ENCODE data around the gene OR2V1.
"Not testable (repeated sequence)": the region's sequence is repeated elsewhere in the genome, so short reads cannot be mapped to it uniquely, and the experiment has no call there.

Gene OR2V1

GRCh38 chr5:181163487-181164075 lies 32.6 kb upstream of the OR2V1 start:
- TF ChIP-seq CTCF (IDR thresholded peaks at IDR 0.05; ENCODE audit: low read depth, low read length, poor library complexity, severe bottlenecking) (no peak), EZH2phosphoT487 (IDR thresholded peaks at IDR 0.05; ENCODE audit: borderline replicate concordance, low read length) (no peak)
- peak overlapping the region; percentile 14; the same call in 1 of the 2 replicates for H3K4me2 ChIP-seq (ENCODE audit: low read length)
- H3K4me3 ChIP-seq (ENCODE audit: low read length): no peak overlapping the region
- H3K9me2 ChIP-seq (replicated peaks; ENCODE audit: control insufficient read depth, low read length): no peaks in the 10 kb centered on the region
- no peaks in the 10 kb centered on the region for H3K79me2 ChIP-seq (ENCODE audit: control insufficient read depth, low read length)
- H3K27me3 ChIP-seq (ENCODE audit: control insufficient read depth, low read length): no peaks in the 10 kb centered on the region
- no peak overlapping the region for H3K27ac ChIP-seq (ENCODE audit: low read depth, low read length)
- no peaks in the 10 kb centered on the region; the same call in 1 of the 2 replicates for H3K9me3 ChIP-seq (ENCODE audit: control insufficient read depth, insufficient read depth, low read length)
- H4K20me1 ChIP-seq (ENCODE audit: control insufficient read depth, insufficient read depth, low read depth, low read length): no peaks in the 10 kb centered on the region
- H3K4me1 ChIP-seq (ENCODE audit: control insufficient read depth, low read length): peaks cover 68% of the 10 kb centered on the region
- peaks cover 28% of the 10 kb centered on the region for H3F3A ChIP-seq (ENCODE audit: control insufficient read depth, insufficient read depth)
- no peaks in the 10 kb centered on the region for H3K36me3 ChIP-seq (ENCODE audit: control insufficient read depth, low read length)

GRCh38 chr5:181161534-181162175 lies 30.7 kb upstream of the OR2V1 start:
- Histone ChIP-seq H3F3A (ENCODE audit: control insufficient read depth, insufficient read depth) (peaks cover 21% of the 10 kb centered on the region), H3K27me3 (ENCODE audit: control insufficient read depth, low read length) (no peaks in the 10 kb centered on the region), H3K79me2 (ENCODE audit: control insufficient read depth, low read length) (no peaks in the 10 kb centered on the region), H3K9me2 (replicated peaks; ENCODE audit: control insufficient read depth, low read length) (no peaks in the 10 kb centered on the region), H3K4me1 (ENCODE audit: control insufficient read depth, low read length) (peaks cover 49% of the 10 kb centered on the region), H4K20me1 (ENCODE audit: control insufficient read depth, insufficient read depth, low read depth, low read length) (no peaks in the 10 kb centered on the region), H3K4me3 (ENCODE audit: low read length) (peak overlapping the region; percentile 61), H3K9me3 (ENCODE audit: control insufficient read depth, insufficient read depth, low read length) (no peaks in the 10 kb centered on the region; the same call in 1 of the 2 replicates), H3K4me2 (ENCODE audit: low read length) (peak overlapping the region; percentile 63), H3K27ac (ENCODE audit: low read depth, low read length) (peak overlapping the region; percentile 48), H3K36me3 (ENCODE audit: control insufficient read depth, low read length) (no peaks in the 10 kb centered on the region)
- no peak for TF ChIP-seq EZH2phosphoT487 (IDR thresholded peaks at IDR 0.05; ENCODE audit: borderline replicate concordance, low read length)
- TF ChIP-seq CTCF (IDR thresholded peaks at IDR 0.05; ENCODE audit: low read depth, low read length, poor library complexity, severe bottlenecking): no peak

- Histone ChIP-seq H3K4me2 (ENCODE audit: low read length) (peak overlapping the region; percentile 63), H3K4me3 (ENCODE audit: low read length) (peak overlapping the region; percentile 61), H3F3A (ENCODE audit: control insufficient read depth, insufficient read depth) (peaks cover 18% of the 10 kb centered on the region), H3K27ac (ENCODE audit: low read depth, low read length) (peak overlapping the region; percentile 48), H3K4me1 (ENCODE audit: control insufficient read depth, low read length) (peaks cover 42% of the 10 kb centered on the region)
- not testable (repeated sequence) for H3K79me2 ChIP-seq (ENCODE audit: control insufficient read depth, low read length); H4K20me1 ChIP-seq (ENCODE audit: control insufficient read depth, insufficient read depth, low read depth, low read length); H3K9me3 ChIP-seq (ENCODE audit: control insufficient read depth, insufficient read depth, low read length); H3K9me2 ChIP-seq (replicated peaks; ENCODE audit: control insufficient read depth, low read length); H3K27me3 ChIP-seq (ENCODE audit: control insufficient read depth, low read length); H3K36me3 ChIP-seq (ENCODE audit: control insufficient read depth, low read length)
Observed at GRCh38 chr5:181160755-181161533, 30.0 kb upstream of the OR2V1 start.

Measured in DOHH2 (cell line).